B cell (primary cell): ENCODE results near the gene RERE. TPM values are rescaled to one million over a fixed set of nuclear protein-coding genes. Genes with fewer than 3 reads are reported as not detected.
A peak's percentile ranks its signal among the peaks of the same experiment; 100 is the strongest.

ENCODE experiments used
- ATAC-seq: fragments of 200-7000 bp; cut with Tn5 transposase; one replicate; pipeline ENCODE4 v1.10.0; 2021; ENCODE audit warnings: low read depth, mild to moderate bottlenecking, moderate number of reproducible peaks, moderate library complexity
- CTCF ChIA-PET: fragments of 350-600 bp; sonication (Branson Sonifier 250); formaldehyde crosslinking; loops from one replicate; lab custom pipeline; 2021; ENCODE audit warnings: antibody characterized with exemption, inconsistent platforms; lab: Charles Lee
- POLR2A ChIA-PET: fragments of 350-600 bp; sonication (Branson Sonifier 250); formaldehyde crosslinking; loops from one replicate; lab custom pipeline; 2021; ENCODE audit warnings: antibody characterized with exemption; lab: Charles Lee
- DNase-seq: peaks from one replicate; pipeline ENCODE4 v3.0.0; 2013
- H2AFZ ChIP-seq: 2 replicates; pipeline ENCODE4 v1.6.1; 2012; ENCODE audit warnings: mild to moderate bottlenecking, low read depth, low read length; ENCODE audit not compliant: insufficient read depth, poor library complexity, severe bottlenecking
- H3K27ac ChIP-seq, 2 donors: 1 replicate in 1 of 2; 2 replicates in 1 of 2; pipeline ENCODE4 v1.5.1; 2012 to 2013; ENCODE audit warnings: low read length in 2 of 2, mild to moderate bottlenecking in 2 of 2, moderate library complexity in 1 of 2
- H3K27me3 ChIP-seq, 4 experiments: fragments of 200-600 bp in 1 of 4; sonication (generic) in 1 of 4; replicated peaks in 1 of 4; 1 replicate in 2 of 4; 2 replicates in 2 of 4; pipeline versions ENCODE4 v1.6.1 to v1.7.0; 2013 to 2016; ENCODE audit warnings: low read length in 3 of 4, mild to moderate bottlenecking in 2 of 4, mixed read lengths in 1 of 4, moderate library complexity in 1 of 4; ENCODE audit not compliant: insufficient read depth in 4 of 4, control insufficient read depth in 3 of 4; ENCODE audit errors: control extremely low read depth in 1 of 4
- H3K36me3 ChIP-seq, 2 experiments: replicated peaks in 1 of 2; 1 replicate in 1 of 2; 2 replicates in 1 of 2; pipeline versions ENCODE4 v1.6.1 to v1.7.1; 2013; ENCODE audit warnings: low read length in 1 of 2; ENCODE audit not compliant: insufficient read depth in 2 of 2, control insufficient read depth in 1 of 2; ENCODE audit errors: control extremely low read depth in 1 of 2, extremely low read depth in 1 of 2
- H3K4me1 ChIP-seq, 2 donors: fragments of 200-600 bp in 1 of 2; sonication (generic) in 1 of 2; 1 replicate in 1 of 2; 2 replicates in 1 of 2; pipeline versions ENCODE4 v1.5.1 to v1.6.1; 2013 to 2017; ENCODE audit warnings: low read length in 2 of 2; ENCODE audit not compliant: control insufficient read depth in 2 of 2, insufficient read depth in 2 of 2
- H3K4me2 ChIP-seq: replicated peaks from 2 replicates; pipeline ENCODE3; 2012; ENCODE audit warnings: mild to moderate bottlenecking, low read depth, low read length; ENCODE audit not compliant: poor library complexity, severe bottlenecking
- H3K4me3 ChIP-seq, 5 experiments: fragments of 200-600 bp in 1 of 5; sonication (generic) in 1 of 5; 1 replicate in 3 of 5; 2 replicates in 2 of 5; pipeline versions ENCODE4 v1.5.1 to v1.7.0; 2011 to 2016; ENCODE audit warnings: low read length in 4 of 5, mild to moderate bottlenecking in 4 of 5, low read depth in 2 of 5, control low read depth in 1 of 5, moderate library complexity in 1 of 5; ENCODE audit not compliant: insufficient read depth in 1 of 5; ENCODE audit errors: control extremely low read depth in 1 of 5, extremely low read depth in 1 of 5
- H3K79me2 ChIP-seq: fragments of 200-600 bp; sonication (generic); one replicate; pipeline ENCODE4 v1.6.0; 2016; ENCODE audit warnings: low read length; ENCODE audit not compliant: control insufficient read depth, insufficient read depth
- H3K9ac ChIP-seq: fragments of 200-600 bp; sonication (generic); 2 replicates; pipeline ENCODE4 v1.6.1; 2017; ENCODE audit warnings: mild to moderate bottlenecking, low read length, moderate library complexity
- H3K9me3 ChIP-seq, 3 donors: one replicate each; pipeline versions ENCODE4 v1.6.1 to v1.7.1; 2013; ENCODE audit warnings: low read length in 2 of 3; ENCODE audit not compliant: control insufficient read depth in 2 of 3, insufficient read depth in 1 of 3; ENCODE audit errors: control extremely low read depth in 1 of 3
- H4K20me1 ChIP-seq: 2 replicates; pipeline ENCODE4 v1.6.0; 2012; ENCODE audit warnings: mild to moderate bottlenecking, low read length; ENCODE audit not compliant: insufficient read depth, control insufficient read depth, poor library complexity, severe bottlenecking
- H3K27ac Mint-ChIP-seq: one replicate; pipeline ENCODE4 v1.8.0; 2021; ENCODE audit warnings: mixed read lengths
- H3K27me3 Mint-ChIP-seq: one replicate; pipeline ENCODE4 v1.8.0; 2021; ENCODE audit warnings: mixed read lengths
- H3K4me1 Mint-ChIP-seq: one replicate; pipeline ENCODE4 v1.8.0; 2021; ENCODE audit warnings: mixed read lengths
- H3K4me3 Mint-ChIP-seq: one replicate; pipeline ENCODE4 v1.8.0; 2021; ENCODE audit warnings: mixed read lengths
- H3K9me3 Mint-ChIP-seq: one replicate; pipeline ENCODE4 v1.8.0; 2022; ENCODE audit warnings: mixed read lengths; ENCODE audit not compliant: insufficient read depth
- CTCF ChIP-seq: fragments of 200-600 bp; IDR thresholded peaks from one replicate; pipeline ENCODE4 v1.8.0; 2022; ENCODE audit warnings: antibody characterized with exemption, mild to moderate bottlenecking
- EZH2 ChIP-seq: IDR thresholded peaks from 2 replicates; pipeline ENCODE4 v1.6.1; 2012; ENCODE audit warnings: borderline replicate concordance, low read depth, mild to moderate bottlenecking, moderate library complexity, low read length; ENCODE audit not compliant: insufficient read depth, poor library complexity, severe bottlenecking
- WGBS: methylation state at CpG from one replicate; pipeline ENCODE4 v1.1.5; 2013; ENCODE audit warnings: missing lambda C conversion rate; ENCODE audit not compliant: insufficient coverage; 5-methylcytosine and 5-hydroxymethylcytosine counted together
- intact Hi-C: fragments of 100-400 bp; cut with micrococcal nuclease; formaldehyde crosslinking; loops from one replicate; pipeline ENCODE4 v1.10.0; 2022
- polyA plus RNA-seq: library from polyadenylated mRNA; depleted of rRNA; stranded (reverse); fragments of >200 nt; gene quantifications from 2 replicates; pipeline ENCODE4 v1.2.3, GENCODE V29; 2012
- total RNA-seq, 2 donors: library from RNA; stranded (reverse); fragments of 120-200 nt in 1 of 2; gene quantifications; 1 replicate in 1 of 2; 2 replicates in 1 of 2; pipeline versions ENCODE4 v1.2.3 to v1.2.4, GENCODE V29; 2013 to 2022

Gene RERE
- total and polyA plus RNA-seq, 2 donors (not counting 1 experiment from before 2014, with no cell fraction given): 27.3 to 132 TPM

- Histone ChIP-seq H3K27me3 (no peaks in the 10 kb centered on the region), H3K36me3 (no peaks in the 10 kb centered on the region), H3K9ac (no peak overlapping the region), H3K4me2 (peak overlapping the region; percentile 37), H4K20me1 (no peaks in the 10 kb centered on the region), H2AFZ (no peak overlapping the region), H3K79me2 (peaks cover 79% of the 10 kb centered on the region), H3K4me3 (no peak overlapping the region), H3K27ac (peak overlapping the region; percentile 61 to 81), H3K4me1 (peaks cover 25 to 37% of the 10 kb centered on the region in 2 donors), H3K9me3 (no peaks in the 10 kb centered on the region)
- no peaks in the 10 kb centered on the region for H3K9me3 Mint-ChIP-seq
- H3K27me3 Mint-ChIP-seq: no peaks in the 10 kb centered on the region
- ATAC-seq: no peak
- DNase-seq: no peak
- TF ChIP-seq CTCF: no peak
- no peak for TF ChIP-seq EZH2
- peak overlapping the region; percentile 3 for H3K4me3 Mint-ChIP-seq
- CTCF ChIA-PET: interaction anchor here (0.7 to 14.2 kb wide), 17 partner anchors 7 to 548 kb away, joined by 3 to 328 read pairs (median 7); no protein-coding TSS in a partner anchor
- peak overlapping the region; percentile 51 for H3K27ac Mint-ChIP-seq
- POLR2A ChIA-PET: no interaction called here
- intact Hi-C loops: no loop called here
- peaks cover 44% of the 10 kb centered on the region for H3K4me1 Mint-ChIP-seq
- no CpG with 5 or more reads among the region's 4 CpGs for WGBS
Observed at GRCh38 chr1:8562881-8563865, 254.3 kb downstream of the RERE start.

- Histone ChIP-seq H3K27me3 (no peaks in the 10 kb centered on the region), H3K4me3 (no peak overlapping the region), H3K9ac (no peak overlapping the region), H3K9me3 (no peaks in the 10 kb centered on the region), H3K79me2 (peaks cover 82% of the 10 kb centered on the region), H3K27ac (peak overlapping the region; percentile 61 to 81), H3K36me3 (peaks cover 0 to 2% of the 10 kb centered on the region in 2 experiments), H2AFZ (no peak overlapping the region), H4K20me1 (no peaks in the 10 kb centered on the region), H3K4me2 (peak overlapping the region; percentile 37), H3K4me1 (peaks cover 25 to 37% of the 10 kb centered on the region in 2 donors)
- peak overlapping the region; percentile 11 for H3K27ac Mint-ChIP-seq
- ATAC-seq (no peak), DNase-seq (peak; percentile 47)
- no peak overlapping the region for H3K4me3 Mint-ChIP-seq
- no CpG with 5 or more reads among the region's 2 CpGs for WGBS
- H3K4me1 Mint-ChIP-seq: peaks cover 44% of the 10 kb centered on the region
- POLR2A ChIA-PET: no interaction called here
- CTCF ChIA-PET: interaction anchor here (0.7 to 14.2 kb wide), 43 partner anchors 8 to 547 kb away, joined by 3 to 328 read pairs (median 6); no protein-coding TSS in a partner anchor
- TF ChIP-seq EZH2 (no peak), CTCF (no peak)
- no peaks in the 10 kb centered on the region for H3K27me3 Mint-ChIP-seq
- no peaks in the 10 kb centered on the region for H3K9me3 Mint-ChIP-seq
- intact Hi-C loops: no loop called here
Observed at GRCh38 chr1:8562222-8562621, 255.2 kb downstream of the RERE start.
